Stimulated activated naive B cell treated with anti-CD40 and anti-IgM and Interleukin-4, amounts not matched to agents 10 μg/mL and 1 μg/mL and 100 μg/mL, for 72 hours (primary cell): ENCODE measurements around the gene PPP1R36.
"Not testable (repeated sequence)": the region's sequence is repeated elsewhere in the genome, so short reads cannot be mapped to it uniquely, and the experiment has no call there.

Experiments
- ATAC-seq, 2 donors: fragments of 150-1000 bp; cut with Tn5 transposase; replicated peaks; 2 replicates each; pipeline ENCODE4 v1.10.0; 2021; ENCODE audit warnings: moderate library complexity in 1 of 2
- DNase-seq: peaks from one replicate; pipeline ENCODE4 v3.0.0; 2021
- H3K27ac Mint-ChIP-seq: one replicate; pipeline ENCODE4 v1.8.0; 2022; ENCODE audit warnings: mild to moderate bottlenecking, mixed read lengths
- H3K27me3 Mint-ChIP-seq, 2 donors: one replicate each; pipeline ENCODE4 v1.8.0; 2022; ENCODE audit warnings: mixed read lengths in 2 of 2
- H3K36me3 Mint-ChIP-seq, 2 donors: one replicate each; pipeline ENCODE4 v1.8.0; 2022; ENCODE audit warnings: mixed read lengths in 2 of 2, mild to moderate bottlenecking in 1 of 2
- H3K4me1 Mint-ChIP-seq, 2 donors: one replicate each; pipeline ENCODE4 v1.8.0; 2022; ENCODE audit warnings: mixed read lengths in 2 of 2, mild to moderate bottlenecking in 1 of 2
- H3K4me3 Mint-ChIP-seq, 2 donors: one replicate each; pipeline ENCODE4 v1.8.0; 2022; ENCODE audit warnings: mild to moderate bottlenecking in 2 of 2, mixed read lengths in 2 of 2, moderate library complexity in 1 of 2
- H3K9me3 Mint-ChIP-seq, 2 donors: one replicate each; pipeline ENCODE4 v1.8.0; 2022; ENCODE audit warnings: mixed read lengths in 2 of 2, mild to moderate bottlenecking in 1 of 2

The PPP1R36 gene

GRCh38 chr14:64569138-64569631 lies 19.4 kb downstream of the PPP1R36 start:
- Mint-ChIP-seq H3K9me3 (no peaks in the 10 kb centered on the region), H3K27ac (no peak overlapping the region), H3K36me3 (no peaks in the 10 kb centered on the region), H3K27me3 (no peaks in the 10 kb centered on the region), H3K4me1 (no peaks in the 10 kb centered on the region), H3K4me3 (no peak overlapping the region)
- ATAC-seq, result no peak
- no peak for DNase-seq

GRCh38 chr14:64569646-64570045 lies 19.9 kb downstream of the PPP1R36 start:
- not testable (repeated sequence) for H3K9me3 Mint-ChIP-seq, DNase-seq, H3K27me3 Mint-ChIP-seq, H3K4me3 Mint-ChIP-seq, H3K27ac Mint-ChIP-seq, ATAC-seq, H3K4me1 Mint-ChIP-seq, H3K36me3 Mint-ChIP-seq

- DNase-seq (no peak), ATAC-seq (no peak)
- no peak overlapping the region for H3K4me3 Mint-ChIP-seq
- H3K9me3 Mint-ChIP-seq, result no peaks in the 10 kb centered on the region
- no peaks in the 10 kb centered on the region for H3K27me3 Mint-ChIP-seq
- H3K36me3 Mint-ChIP-seq, result no peaks in the 10 kb centered on the region
- no peaks in the 10 kb centered on the region for H3K4me1 Mint-ChIP-seq
- no peak overlapping the region for H3K27ac Mint-ChIP-seq
Measured at GRCh38 chr14:64572386-64573104, 22.8 kb downstream of the PPP1R36 start.

- H3K36me3 Mint-ChIP-seq, result no peaks in the 10 kb centered on the region
- no peaks in the 10 kb centered on the region for H3K4me1 Mint-ChIP-seq
- H3K27me3 Mint-ChIP-seq, result no peaks in the 10 kb centered on the region
- no peak overlapping the region for H3K27ac Mint-ChIP-seq
- no peak overlapping the region for H3K4me3 Mint-ChIP-seq
- DNase-seq (no peak), ATAC-seq (no peak)
- H3K9me3 Mint-ChIP-seq, result no peaks in the 10 kb centered on the region
Measured at GRCh38 chr14:64573109-64573508, 23.3 kb downstream of the PPP1R36 start.

GRCh38 chr14:64574371-64575107 lies 24.8 kb downstream of the PPP1R36 start:
- Mint-ChIP-seq H3K27ac (no peak overlapping the region), H3K36me3 (no peaks in the 10 kb centered on the region), H3K27me3 (no peaks in the 10 kb centered on the region), H3K4me3 (no peak overlapping the region), H3K9me3 (no peaks in the 10 kb centered on the region), H3K4me1 (no peaks in the 10 kb centered on the region)
- no peak for DNase-seq
- ATAC-seq, result no peak

GRCh38 chr14:64577211-64577610 lies 27.4 kb downstream of the PPP1R36 start:
- Mint-ChIP-seq H3K4me1 (no peaks in the 10 kb centered on the region), H3K27me3 (no peaks in the 10 kb centered on the region), H3K36me3 (no peaks in the 10 kb centered on the region), H3K9me3 (no peaks in the 10 kb centered on the region), H3K4me3 (no peak overlapping the region), H3K27ac (no peak overlapping the region)
- ATAC-seq, result no peak
- DNase-seq, result no peak

- Mint-ChIP-seq H3K9me3 (no peaks in the 10 kb centered on the region), H3K27ac (no peak overlapping the region), H3K36me3 (no peaks in the 10 kb centered on the region), H3K4me1 (no peaks in the 10 kb centered on the region), H3K4me3 (no peak overlapping the region), H3K27me3 (no peaks in the 10 kb centered on the region)
- DNase-seq (no peak), ATAC-seq (no peak)
Measured at GRCh38 chr14:64580467-64580866, 30.7 kb downstream of the PPP1R36 start.

- H3K4me1 Mint-ChIP-seq, result no peaks in the 10 kb centered on the region
- H3K36me3 Mint-ChIP-seq, result no peaks in the 10 kb centered on the region
- H3K9me3 Mint-ChIP-seq, result no peaks in the 10 kb centered on the region
- DNase-seq (no peak), ATAC-seq (no peak)
- H3K4me3 Mint-ChIP-seq, result no peak overlapping the region
- H3K27ac Mint-ChIP-seq, result no peak overlapping the region
- H3K27me3 Mint-ChIP-seq, result no peaks in the 10 kb centered on the region
Measured at GRCh38 chr14:64581363-64581762, 31.6 kb downstream of the PPP1R36 start.

GRCh38 chr14:64581817-64582216 lies 32.1 kb downstream of the PPP1R36 start:
- Mint-ChIP-seq H3K27me3 (no peaks in the 10 kb centered on the region), H3K9me3 (no peaks in the 10 kb centered on the region), H3K4me1 (no peaks in the 10 kb centered on the region), H3K4me3 (no peak overlapping the region), H3K36me3 (no peaks in the 10 kb centered on the region), H3K27ac (no peak overlapping the region)
- ATAC-seq (no peak), DNase-seq (no peak)

GRCh38 chr14:64584190-64584589 lies 34.4 kb downstream of the PPP1R36 start:
- ATAC-seq (no peak), DNase-seq (no peak)
- Mint-ChIP-seq H3K27ac (no peak overlapping the region), H3K27me3 (peaks cover 0 to 5% of the 10 kb centered on the region in 2 donors), H3K36me3 (no peaks in the 10 kb centered on the region), H3K4me3 (no peak overlapping the region), H3K4me1 (no peaks in the 10 kb centered on the region), H3K9me3 (no peaks in the 10 kb centered on the region)

- ATAC-seq, result no peak
- Mint-ChIP-seq H3K36me3 (no peaks in the 10 kb centered on the region), H3K4me3 (no peak overlapping the region)
Measured at GRCh38 chr14:64591809-64592208, 42.0 kb downstream of the PPP1R36 start.

GRCh38 chr14:64594438-64594837 lies 44.7 kb downstream of the PPP1R36 start:
- Mint-ChIP-seq H3K9me3 (no peaks in the 10 kb centered on the region), H3K27me3 (no peaks in the 10 kb centered on the region), H3K4me3 (no peak overlapping the region), H3K27ac (no peak overlapping the region), H3K4me1 (no peaks in the 10 kb centered on the region), H3K36me3 (no peaks in the 10 kb centered on the region)
- no peak for DNase-seq
- ATAC-seq, result no peak

More at GRCh38 chr14:64591809-64592208, 42.0 kb downstream of the PPP1R36 start:
- Mint-ChIP-seq H3K4me1 (no peaks in the 10 kb centered on the region), H3K27me3 (peaks cover 0 to 5% of the 10 kb centered on the region in 2 donors), H3K27ac (no peak overlapping the region), H3K9me3 (no peaks in the 10 kb centered on the region)
- DNase-seq, result no peak

- H3K36me3 Mint-ChIP-seq, result no peaks in the 10 kb centered on the region
- ATAC-seq, result no peak
- H3K4me3 Mint-ChIP-seq, result no peak overlapping the region
- H3K27ac Mint-ChIP-seq, result no peak overlapping the region
- peaks cover 6 to 19% of the 10 kb centered on the region in 2 donors for H3K27me3 Mint-ChIP-seq
- no peaks in the 10 kb centered on the region for H3K9me3 Mint-ChIP-seq
- no peak for DNase-seq
- H3K4me1 Mint-ChIP-seq, result no peaks in the 10 kb centered on the region
Measured at GRCh38 chr14:64598404-64598803, 48.6 kb downstream of the PPP1R36 start.

GRCh38 chr14:64601571-64601970 lies 51.8 kb downstream of the PPP1R36 start:
- H3K27ac Mint-ChIP-seq, result no peak overlapping the region
- peaks cover 12 to 24% of the 10 kb centered on the region in 2 donors for H3K27me3 Mint-ChIP-seq
- no peaks in the 10 kb centered on the region for H3K9me3 Mint-ChIP-seq
- no peak overlapping the region for H3K4me3 Mint-ChIP-seq
- H3K36me3 Mint-ChIP-seq, result no peaks in the 10 kb centered on the region
- ATAC-seq, result no peak
- no peak for DNase-seq
- no peaks in the 10 kb centered on the region for H3K4me1 Mint-ChIP-seq

- H3K4me3 Mint-ChIP-seq, result no peak overlapping the region
- ATAC-seq (no peak), DNase-seq (no peak)
- H3K4me1 Mint-ChIP-seq, result no peaks in the 10 kb centered on the region
- no peaks in the 10 kb centered on the region for H3K9me3 Mint-ChIP-seq
- peaks cover 12 to 24% of the 10 kb centered on the region in 2 donors for H3K27me3 Mint-ChIP-seq
- H3K36me3 Mint-ChIP-seq, result no peaks in the 10 kb centered on the region
- no peak overlapping the region for H3K27ac Mint-ChIP-seq
Measured at GRCh38 chr14:64602826-64603225, 53.1 kb downstream of the PPP1R36 start.
